H1 (cell line): ENCODE results near the gene MYH10. TPM values are rescaled to one million over a fixed set of nuclear protein-coding genes. Genes with fewer than 3 reads are reported as not detected.

Experiments used
- CTBP2 ChIP-seq: IDR thresholded peaks from 2 replicates; pipeline ENCODE4 v1.7.0; 2011; ENCODE audit warnings: borderline replicate concordance, mild to moderate bottlenecking, moderate library complexity, mixed read lengths, low read length; ENCODE audit not compliant: insufficient read depth, insufficient read length
- EGR1 ChIP-seq: IDR thresholded peaks from 2 replicates; pipeline ENCODE4 v1.6.1; 2011; ENCODE audit warnings: low read depth, low read length, borderline replicate concordance
- FOSL1 ChIP-seq: IDR thresholded peaks from 2 replicates; pipeline ENCODE4 v1.6.1; 2011; ENCODE audit warnings: mild to moderate bottlenecking, low read depth, low read length, moderate library complexity; ENCODE audit not compliant: insufficient read depth
- HDAC6 ChIP-seq: IDR thresholded peaks from one replicate; pipeline ENCODE4 v1.7.1; 2012; ENCODE audit warnings: low read depth, mild to moderate bottlenecking, inconsistent platforms, low read length, moderate library complexity
- PHF8 ChIP-seq: fragments of 200-600 bp; sonication (generic); conservative IDR thresholded peaks from 2 replicates; pipeline ENCODE4 v1.7.1; 2012; ENCODE audit warnings: low read depth, mild to moderate bottlenecking, inconsistent platforms, low read length, moderate library complexity
- TBP ChIP-seq: IDR thresholded peaks from 2 replicates; pipeline ENCODE4 v1.6.1; 2011; ENCODE audit warnings: low read depth, low read length, improper control_type of control experiment
- polyA plus RNA-seq, 7 experiments: library from polyadenylated mRNA; depleted of rRNA in 3 of 7; stranded (reverse) in 5 of 7; unstranded in 2 of 7; fragments of >200 nt in 5 of 7; fragments of 200-250 nt in 2 of 7; gene quantifications; 1 replicate in 5 of 7; 2 replicates in 1 of 7; 4 replicates in 1 of 7; pipeline versions ENCODE4 v1.2.1 to v1.2.3, GENCODE V29; 2011 to 2013; ENCODE audit warnings: missing spikeins in 2 of 7, mixed read lengths in 2 of 7
- total RNA-seq: library from RNA; stranded (reverse); fragmentation: NEBNext Ultra II Directional; extraction: Animal tissue kit (Norgen Biotek cat#: 25700); gene quantifications from 2 replicates; pipeline ENCODE4 v1.2.1, GENCODE V29; 2021
- TF ChIP-seq, protein P1 (sequence below): IDR thresholded peaks from 2 replicates; pipeline ENCODE4 v1.6.1; 2012; ENCODE audit warnings: inconsistent platforms
- TF ChIP-seq, protein P2 (sequence below): IDR thresholded peaks from 2 replicates; pipeline ENCODE4 v1.6.1; 2011; ENCODE audit warnings: low read length, improper control_type of control experiment

MYH10 gene
- total and polyA plus RNA-seq, 2 of the 8 experiments (the other 6 are each of a cell fraction or from before 2014, with no cell fraction given): 64.1 to 289 TPM

DNA sequence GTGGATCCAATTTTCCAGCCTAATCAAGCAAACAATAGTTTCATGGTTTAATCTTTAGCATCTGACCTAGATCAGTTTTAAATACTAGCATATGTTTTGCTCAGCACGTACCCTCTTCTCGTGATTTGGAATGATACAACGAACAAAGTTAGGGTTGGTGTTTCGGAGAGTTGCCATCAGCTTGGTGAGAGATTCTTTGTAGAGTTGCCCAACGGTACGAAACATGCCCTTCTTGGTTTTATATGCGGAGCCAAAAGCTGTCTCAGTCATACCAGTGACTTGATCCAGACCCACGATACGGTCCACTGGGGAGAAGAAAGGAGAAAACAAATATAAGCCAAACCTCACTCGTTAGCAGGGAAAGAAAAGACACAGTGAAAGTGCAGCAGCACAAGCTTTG is 109.5 kb downstream of the MYH10 start (continued):
- TF ChIP-seq, protein P1, sequence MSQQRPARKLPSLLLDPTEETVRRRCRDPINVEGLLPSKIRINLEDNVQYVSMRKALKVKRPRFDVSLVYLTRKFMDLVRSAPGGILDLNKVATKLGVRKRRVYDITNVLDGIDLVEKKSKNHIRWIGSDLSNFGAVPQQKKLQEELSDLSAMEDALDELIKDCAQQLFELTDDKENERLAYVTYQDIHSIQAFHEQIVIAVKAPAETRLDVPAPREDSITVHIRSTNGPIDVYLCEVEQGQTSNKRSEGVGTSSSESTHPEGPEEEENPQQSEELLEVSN: no peak
- TF ChIP-seq HDAC6 (no peak), FOSL1 (no peak), PHF8 (no peak), CTBP2 (no peak), EGR1 (no peak), TBP (no peak)
- TF ChIP-seq, protein P2, sequence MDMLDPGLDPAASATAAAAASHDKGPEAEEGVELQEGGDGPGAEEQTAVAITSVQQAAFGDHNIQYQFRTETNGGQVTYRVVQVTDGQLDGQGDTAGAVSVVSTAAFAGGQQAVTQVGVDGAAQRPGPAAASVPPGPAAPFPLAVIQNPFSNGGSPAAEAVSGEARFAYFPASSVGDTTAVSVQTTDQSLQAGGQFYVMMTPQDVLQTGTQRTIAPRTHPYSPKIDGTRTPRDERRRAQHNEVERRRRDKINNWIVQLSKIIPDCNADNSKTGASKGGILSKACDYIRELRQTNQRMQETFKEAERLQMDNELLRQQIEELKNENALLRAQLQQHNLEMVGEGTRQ: no peak
